Right cardiac atrium (tissue), 5 donors: ENCODE measurements around the gene EIF5AL1. TPM values are rescaled to one million over a fixed set of nuclear protein-coding genes. Genes with fewer than 3 reads are reported as not detected.

Source experiments
- ATAC-seq, 2 donors: fragments of 200-7000 bp; cut with Tn5 transposase; one replicate each; pipeline versions ENCODE4 v1.8.0 to v1.9.1; 2020; ENCODE audit warnings: moderate library complexity in 2 of 2, mild to moderate bottlenecking in 1 of 2
- DNase-seq, 3 donors: peaks; one replicate each; pipeline ENCODE4 v3.0.0-alpha.2; 2020
- H3K27ac ChIP-seq: one replicate; pipeline ENCODE4 v1.5.1; 2013; ENCODE audit warnings: mild to moderate bottlenecking, low read length, control low read depth, moderate library complexity
- H3K27me3 ChIP-seq: one replicate; pipeline ENCODE4 v1.6.1; 2013; ENCODE audit not compliant: control insufficient read depth, insufficient read depth
- H3K4me1 ChIP-seq: one replicate; pipeline ENCODE4 v1.6.1; 2013; ENCODE audit warnings: low read length; ENCODE audit not compliant: control insufficient read depth, insufficient read depth
- H3K4me3 ChIP-seq: one replicate; pipeline ENCODE4 v1.5.1; 2013; ENCODE audit warnings: low read length, control low read depth
- H3K9me3 ChIP-seq: one replicate; pipeline ENCODE4 v1.6.1; 2013; ENCODE audit warnings: low read length; ENCODE audit not compliant: control insufficient read depth
- WGBS: extraction: QIAGEN DNeasy Blood & Tissue Kit; methylation state at CpG from one replicate; pipeline ENCODE4 v1.1.7; 2013; 5-methylcytosine and 5-hydroxymethylcytosine counted together
- intact Hi-C, 4 donors: fragments of 100-400 bp; cut with DNase I; formaldehyde crosslinking; loops; one replicate each; pipeline versions ENCODE4 v1.11.0 to v1.14.0; 2022 to 2023
- polyA plus RNA-seq: library from polyadenylated mRNA; stranded (reverse); fragments of 200-250 nt; gene quantifications from one replicate; pipeline ENCODE4 v1.2.3, GENCODE V29; 2013
- total RNA-seq, 4 donors: library from RNA; stranded (reverse); fragmentation: NEBNext Ultra II Directional; extraction: Animal tissue kit (Norgen Biotek cat#: 25700); gene quantifications; one replicate each; pipeline ENCODE4 v1.2.1, GENCODE V29; 2021
- donor health status: healthy with polysubstance abuse.
- donor health status: DM: no; HTN: yes; CAD: no.
- donor health status: DM: no; HTN: no; CAD: no.
- donor health status: DM: no; HTN: yes; CAD: no; lungs with severe emphysema.
- donor health status: DM: yes; HTN: yes; CAD: no.

EIF5AL1 gene
- total and polyA plus RNA-seq, 5 donors, result 0.09 to 0.57 (median 0.32) TPM; not detected in 1

DNA sequence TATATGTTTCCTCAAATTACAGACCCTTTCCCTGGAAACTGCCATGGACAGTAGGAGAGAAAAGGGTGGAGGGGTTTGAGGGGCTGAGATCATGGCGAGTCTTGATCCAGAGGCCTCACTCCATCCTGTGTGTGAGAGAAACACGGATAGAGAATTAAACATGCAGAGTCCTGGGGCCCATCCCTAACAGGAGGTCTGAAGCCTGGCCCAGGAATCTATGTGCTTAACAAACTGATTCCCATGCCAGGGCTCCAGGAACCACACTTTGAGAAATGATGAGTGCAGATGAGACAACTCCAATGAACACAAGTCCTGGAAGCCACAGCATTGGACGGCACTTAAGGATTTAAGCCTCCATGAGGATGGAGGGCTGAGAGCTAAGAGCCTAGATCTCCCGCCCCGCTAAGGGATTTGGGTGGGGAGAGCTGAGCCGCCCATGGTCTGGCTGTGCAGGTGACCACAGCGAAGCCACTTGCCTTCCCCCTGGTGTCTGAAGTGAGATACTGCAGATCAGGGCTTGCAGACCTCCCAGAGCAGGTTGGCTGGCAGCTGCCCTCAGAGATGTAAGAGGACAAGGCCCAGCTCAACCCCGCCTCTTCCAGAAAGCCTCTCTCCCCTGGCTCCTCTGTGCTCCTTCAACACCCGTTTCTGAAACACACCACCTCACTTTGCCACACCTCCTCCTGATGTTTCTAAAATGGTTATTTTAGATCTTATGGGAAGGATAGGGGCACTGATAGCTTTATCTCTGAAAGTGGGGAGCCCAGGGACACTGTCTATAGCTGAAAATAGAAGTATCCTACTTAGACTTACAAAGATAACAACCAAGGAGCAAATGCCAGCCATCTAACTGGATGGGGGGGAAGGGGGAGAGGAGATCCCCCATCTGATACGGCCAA is 24.8 kb upstream of the EIF5AL1 start:
- H3K4me1 ChIP-seq, result peaks cover 6% of the 10 kb centered on the region
- ATAC-seq, result peak; percentile 50 to 78
- no peak overlapping the region for H3K4me3 ChIP-seq
- H3K9me3 ChIP-seq, result no peaks in the 10 kb centered on the region
- no peaks in the 10 kb centered on the region for H3K27me3 ChIP-seq
- WGBS, result 57% methylated on average over 10 of the region's 10 CpGs
- DNase-seq, result peak; percentile 60 to 80 (median 74)
- peak overlapping the region; percentile 49 for H3K27ac ChIP-seq
- intact Hi-C loops, result loop anchor here in 3 of 4 donors (2.0 to 5.0 kb wide), 3 partner anchors 110 to 115 kb away; no protein-coding TSS in a partner anchor

DNA sequence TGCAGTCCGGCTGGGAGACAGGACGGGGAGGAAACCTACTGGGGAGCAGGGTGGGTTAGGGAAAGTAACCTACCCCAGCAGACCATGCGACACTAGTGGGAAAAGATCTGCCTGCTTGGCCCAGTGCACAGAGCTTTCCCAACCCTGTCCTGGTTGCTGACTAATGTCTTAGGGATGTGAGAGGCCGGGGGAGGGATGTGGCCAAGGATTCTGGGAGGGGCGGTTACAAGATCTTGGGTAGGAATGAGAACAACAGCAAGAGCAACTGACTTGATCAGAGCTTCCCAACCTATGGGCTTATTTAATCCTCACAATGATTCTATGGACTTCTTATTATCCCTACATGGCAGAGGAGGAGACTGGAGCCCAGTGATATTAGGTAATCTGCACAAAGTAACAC is 24.0 kb upstream of the EIF5AL1 start:
- ATAC-seq, result peak; percentile 80 to 87
- peaks cover 6% of the 10 kb centered on the region for H3K4me1 ChIP-seq
- WGBS, result 64% methylated on average over 5 of the region's 5 CpGs
- peak overlapping the region; percentile 49 for H3K27ac ChIP-seq
- H3K4me3 ChIP-seq, result no peak overlapping the region
- DNase-seq, result peak; percentile 82 to 90 (median 83)
- no peaks in the 10 kb centered on the region for H3K27me3 ChIP-seq
- intact Hi-C loops, result loop anchor here in 2 of 4 donors (5.0 kb wide), 2 partner anchors 111 to 116 kb away; no protein-coding TSS in a partner anchor
- H3K9me3 ChIP-seq, result no peaks in the 10 kb centered on the region

DNA sequence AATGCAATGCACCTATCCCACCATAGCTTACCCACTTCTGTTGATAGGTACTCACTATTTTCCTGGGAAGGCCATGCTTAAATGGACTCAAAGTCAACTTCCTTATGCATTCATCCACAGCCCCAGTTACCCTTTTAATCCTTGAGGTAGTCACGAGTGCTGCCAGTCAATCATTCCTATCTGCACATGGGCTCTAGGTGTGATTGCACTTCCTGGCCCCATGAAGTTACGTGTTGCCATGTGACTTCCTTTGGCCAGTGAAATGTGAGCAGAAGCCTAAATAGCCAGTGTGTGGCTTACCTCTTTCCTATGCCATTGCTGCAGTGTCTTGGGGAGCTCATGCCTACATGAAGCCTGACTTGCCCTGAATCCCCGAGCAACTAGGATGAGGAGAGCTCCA is 23.5 kb upstream of the EIF5AL1 start:
- Histone ChIP-seq H3K27ac (no peak overlapping the region), H3K4me3 (no peak overlapping the region), H3K4me1 (peaks cover 6% of the 10 kb centered on the region), H3K9me3 (no peaks in the 10 kb centered on the region), H3K27me3 (no peaks in the 10 kb centered on the region)
- intact Hi-C loops, result loop anchor here in 2 of 4 donors (5.0 kb wide), 2 partner anchors 112 to 117 kb away; no protein-coding TSS in a partner anchor
- DNase-seq (no peak), ATAC-seq (no peak)
- 76% methylated on average over 3 of the region's 3 CpGs for WGBS

DNA sequence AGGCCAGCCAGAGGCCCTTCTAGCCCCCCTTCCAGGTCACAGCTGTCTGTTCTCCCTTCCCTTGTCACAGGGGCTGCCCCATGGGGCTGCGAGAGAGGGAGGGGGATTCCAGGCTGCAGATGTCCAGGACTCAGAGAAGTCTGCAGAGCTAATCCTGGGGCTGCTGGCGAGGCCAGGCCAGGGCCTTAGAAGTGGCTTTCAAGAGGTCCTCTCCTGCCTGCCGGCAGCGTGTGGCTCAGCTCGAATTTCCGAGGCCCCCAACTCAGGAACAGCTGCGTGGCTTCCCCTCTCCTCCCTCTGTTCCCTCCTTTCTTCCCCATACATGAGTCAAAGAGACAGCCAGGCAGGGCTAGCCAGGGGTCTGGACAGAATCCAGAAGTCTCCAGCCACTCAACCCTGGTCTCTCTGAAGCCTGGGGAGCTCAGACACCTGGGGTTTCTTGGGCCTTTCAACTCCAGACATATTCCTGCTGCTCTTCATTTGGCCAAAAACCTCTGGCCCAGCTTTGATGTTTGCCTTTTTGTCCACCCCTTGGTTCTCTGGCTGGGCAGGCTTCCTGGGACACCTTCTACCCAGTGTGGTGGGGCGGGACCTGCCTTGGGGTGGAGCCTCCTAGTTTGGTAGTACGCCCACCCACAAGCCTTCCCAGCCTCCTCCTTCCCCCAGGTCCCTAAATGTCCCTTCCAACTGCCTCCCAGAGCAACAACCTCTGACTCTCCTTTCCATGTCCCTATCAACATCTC is 21.8 kb upstream of the EIF5AL1 start:
- ATAC-seq (peak in 1 of 2 donors; percentile 33), DNase-seq (peak; percentile 44 to 70 (median 68))

DNA sequence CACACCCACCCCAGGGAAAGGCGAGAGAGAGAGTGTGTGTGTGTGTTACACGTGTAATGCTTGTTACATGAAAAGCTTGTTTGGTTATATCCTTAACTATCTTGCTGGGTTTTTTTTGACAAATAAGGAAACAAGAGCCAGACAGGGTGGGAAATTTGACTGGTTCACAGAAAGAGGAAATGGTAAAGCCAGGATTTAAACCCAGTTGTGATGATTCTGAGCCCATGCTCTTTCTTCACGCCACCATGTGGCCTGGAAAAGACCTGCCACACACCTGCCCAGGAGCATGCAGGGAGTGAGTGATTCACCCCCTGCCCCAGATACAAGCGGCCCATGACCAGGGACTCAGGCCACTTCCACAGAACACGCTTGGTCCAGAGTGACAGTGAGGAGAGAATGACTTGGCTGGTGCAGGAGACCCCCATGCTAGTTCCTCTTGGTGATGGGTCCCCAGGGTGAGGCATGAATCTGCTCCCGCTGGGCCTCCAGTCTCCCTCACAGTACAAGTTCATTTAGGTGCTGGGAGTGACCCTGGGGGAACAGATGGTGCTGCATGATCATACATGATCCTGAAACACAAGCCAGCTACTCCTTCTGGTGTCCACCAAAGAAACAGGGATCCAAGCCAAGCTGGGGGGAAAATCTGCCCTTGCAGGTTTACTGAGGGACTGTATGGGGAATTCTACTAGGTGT is 21.0 kb upstream of the EIF5AL1 start:
- intact Hi-C loops, result no loop called here
- Histone ChIP-seq H3K27me3 (no peaks in the 10 kb centered on the region), H3K4me3 (no peak overlapping the region), H3K27ac (no peak overlapping the region), H3K9me3 (no peaks in the 10 kb centered on the region), H3K4me1 (peaks cover 6% of the 10 kb centered on the region)
- 82% methylated on average over 6 of the region's 6 CpGs for WGBS
- ATAC-seq (no peak), DNase-seq (no peak)

More for the DNA sequence above, 21.8 kb upstream of the EIF5AL1 start:
- peak overlapping the region; percentile 0 for H3K27ac ChIP-seq
- H3K4me1 ChIP-seq, result peaks cover 6% of the 10 kb centered on the region
- H3K27me3 ChIP-seq, result no peaks in the 10 kb centered on the region
- intact Hi-C loops, result no loop called here
- WGBS, result 68% methylated on average over 9 of the region's 9 CpGs
- no peak overlapping the region for H3K4me3 ChIP-seq
- H3K9me3 ChIP-seq, result no peaks in the 10 kb centered on the region

GRCh38 chr10:79492256-79492655 is 20.1 kb upstream of the EIF5AL1 start:
- no peak overlapping the region for H3K4me3 ChIP-seq
- H3K4me1 ChIP-seq, result peaks cover 6% of the 10 kb centered on the region
- H3K27ac ChIP-seq, result no peak overlapping the region
- DNase-seq (no peak), ATAC-seq (no peak)
- intact Hi-C loops, result no loop called here
- H3K9me3 ChIP-seq, result no peaks in the 10 kb centered on the region
- WGBS, result 94% methylated on average over 6 of the region's 6 CpGs
- no peaks in the 10 kb centered on the region for H3K27me3 ChIP-seq

GRCh38 chr10:79492839-79493238 is 19.5 kb upstream of the EIF5AL1 start:
- no peak overlapping the region for H3K4me3 ChIP-seq
- no peaks in the 10 kb centered on the region for H3K27me3 ChIP-seq
- H3K9me3 ChIP-seq, result no peaks in the 10 kb centered on the region
- H3K27ac ChIP-seq, result no peak overlapping the region
- H3K4me1 ChIP-seq, result peaks cover 6% of the 10 kb centered on the region
- 68% methylated on average over 3 of the region's 3 CpGs for WGBS
- intact Hi-C loops, result no loop called here
- ATAC-seq (no peak), DNase-seq (no peak)

GRCh38 chr10:79493806-79494205 is 18.5 kb upstream of the EIF5AL1 start:
- ATAC-seq (no peak), DNase-seq (no peak)
- no peak overlapping the region for H3K27ac ChIP-seq
- no peaks in the 10 kb centered on the region for H3K27me3 ChIP-seq
- H3K4me3 ChIP-seq, result no peak overlapping the region
- peaks cover 6% of the 10 kb centered on the region for H3K4me1 ChIP-seq
- intact Hi-C loops, result no loop called here
- no peaks in the 10 kb centered on the region for H3K9me3 ChIP-seq
- 93% methylated on average over 1 of the region's 1 CpG for WGBS

- WGBS, result 74% methylated on average over 17 of the region's 17 CpGs
- no peaks in the 10 kb centered on the region for H3K9me3 ChIP-seq
- DNase-seq, result no peak
- intact Hi-C loops, result no loop called here
- peaks cover 6% of the 10 kb centered on the region for H3K4me1 ChIP-seq
- H3K27ac ChIP-seq, result no peak overlapping the region
- no peak for ATAC-seq
- no peak overlapping the region for H3K4me3 ChIP-seq
- H3K27me3 ChIP-seq, result no peaks in the 10 kb centered on the region
Observed at GRCh38 chr10:79494871-79495705, 17.2 kb upstream of the EIF5AL1 start.

GRCh38 chr10:79495791-79496190 is 16.5 kb upstream of the EIF5AL1 start:
- Histone ChIP-seq H3K27ac (no peak overlapping the region), H3K4me3 (no peak overlapping the region), H3K27me3 (no peaks in the 10 kb centered on the region), H3K4me1 (peaks cover 1% of the 10 kb centered on the region), H3K9me3 (no peaks in the 10 kb centered on the region)
- DNase-seq (no peak), ATAC-seq (no peak)
- 80% methylated on average over 6 of the region's 6 CpGs for WGBS
- intact Hi-C loops, result no loop called here
